ENCODE measurements around the gene OR10D3.

DNA sequence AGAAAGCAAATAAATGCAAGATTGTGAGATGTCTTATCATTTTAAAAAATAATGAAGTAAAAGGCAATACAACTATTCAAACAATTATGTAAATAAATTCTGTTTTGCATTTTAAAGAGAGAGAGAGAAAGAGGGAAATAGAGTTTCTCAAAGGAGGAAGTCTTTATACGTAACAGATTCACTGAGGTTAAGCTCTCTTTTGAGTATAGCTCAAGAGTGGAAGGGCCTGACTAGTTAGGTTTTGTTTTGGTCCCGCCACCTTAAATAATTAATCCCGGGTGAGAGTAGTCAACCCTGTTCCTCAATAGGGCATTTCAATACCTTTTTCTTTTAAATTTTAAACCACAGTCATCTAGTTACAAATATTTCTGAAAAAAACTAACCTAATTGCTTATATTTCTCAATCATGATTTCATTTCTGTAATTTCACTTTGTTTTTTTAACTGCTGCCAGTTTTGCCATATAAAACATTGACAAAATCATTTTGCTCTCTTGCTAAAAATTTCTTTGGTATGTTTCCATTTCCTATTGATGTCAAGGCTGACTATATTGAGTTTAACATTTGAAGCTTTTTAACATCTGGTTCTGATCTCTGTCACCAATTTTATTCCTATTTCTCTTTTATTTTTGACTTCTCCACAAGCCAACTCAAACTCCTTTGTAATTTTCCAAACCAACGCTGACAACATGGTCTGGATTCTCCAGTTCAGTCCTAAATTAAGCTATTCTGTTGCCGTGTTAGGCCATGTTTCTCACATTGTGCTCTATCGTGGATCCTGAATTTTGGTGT is 10.3 kb downstream of the OR10D3 start:
- TF ChIP-seq YY1 (IDR thresholded peaks at IDR 0.05): no peak
- no peak for TF ChIP-seq CTCF (IDR thresholded peaks at IDR 0.05; ENCODE audit: low read depth, low read length, missing input control)
- no peak for TF ChIP-seq SP1 (IDR thresholded peaks at IDR 0.05)
- TF ChIP-seq, protein P1, sequence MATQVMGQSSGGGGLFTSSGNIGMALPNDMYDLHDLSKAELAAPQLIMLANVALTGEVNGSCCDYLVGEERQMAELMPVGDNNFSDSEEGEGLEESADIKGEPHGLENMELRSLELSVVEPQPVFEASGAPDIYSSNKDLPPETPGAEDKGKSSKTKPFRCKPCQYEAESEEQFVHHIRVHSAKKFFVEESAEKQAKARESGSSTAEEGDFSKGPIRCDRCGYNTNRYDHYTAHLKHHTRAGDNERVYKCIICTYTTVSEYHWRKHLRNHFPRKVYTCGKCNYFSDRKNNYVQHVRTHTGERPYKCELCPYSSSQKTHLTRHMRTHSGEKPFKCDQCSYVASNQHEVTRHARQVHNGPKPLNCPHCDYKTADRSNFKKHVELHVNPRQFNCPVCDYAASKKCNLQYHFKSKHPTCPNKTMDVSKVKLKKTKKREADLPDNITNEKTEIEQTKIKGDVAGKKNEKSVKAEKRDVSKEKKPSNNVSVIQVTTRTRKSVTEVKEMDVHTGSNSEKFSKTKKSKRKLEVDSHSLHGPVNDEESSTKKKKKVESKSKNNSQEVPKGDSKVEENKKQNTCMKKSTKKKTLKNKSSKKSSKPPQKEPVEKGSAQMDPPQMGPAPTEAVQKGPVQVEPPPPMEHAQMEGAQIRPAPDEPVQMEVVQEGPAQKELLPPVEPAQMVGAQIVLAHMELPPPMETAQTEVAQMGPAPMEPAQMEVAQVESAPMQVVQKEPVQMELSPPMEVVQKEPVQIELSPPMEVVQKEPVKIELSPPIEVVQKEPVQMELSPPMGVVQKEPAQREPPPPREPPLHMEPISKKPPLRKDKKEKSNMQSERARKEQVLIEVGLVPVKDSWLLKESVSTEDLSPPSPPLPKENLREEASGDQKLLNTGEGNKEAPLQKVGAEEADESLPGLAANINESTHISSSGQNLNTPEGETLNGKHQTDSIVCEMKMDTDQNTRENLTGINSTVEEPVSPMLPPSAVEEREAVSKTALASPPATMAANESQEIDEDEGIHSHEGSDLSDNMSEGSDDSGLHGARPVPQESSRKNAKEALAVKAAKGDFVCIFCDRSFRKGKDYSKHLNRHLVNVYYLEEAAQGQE (IDR thresholded peaks at IDR 0.05): no peak
- TF ChIP-seq HNF4G (IDR thresholded peaks at IDR 0.05): no peak
- TF ChIP-seq RAD21 (IDR thresholded peaks at IDR 0.05): no peak
- TF ChIP-seq MAX (IDR thresholded peaks at IDR 0.05): no peak
- TF ChIP-seq RXRA (IDR thresholded peaks at IDR 0.05): no peak
- TF ChIP-seq, protein P2, sequence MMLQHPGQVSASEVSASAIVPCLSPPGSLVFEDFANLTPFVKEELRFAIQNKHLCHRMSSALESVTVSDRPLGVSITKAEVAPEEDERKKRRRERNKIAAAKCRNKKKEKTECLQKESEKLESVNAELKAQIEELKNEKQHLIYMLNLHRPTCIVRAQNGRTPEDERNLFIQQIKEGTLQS (IDR thresholded peaks at IDR 0.05): no peak
- no peak for TF ChIP-seq JUND (IDR thresholded peaks at IDR 0.05)
- TF ChIP-seq FOXA2 (IDR thresholded peaks at IDR 0.05): no peak
- no peak for TF ChIP-seq FOXA1 (IDR thresholded peaks at IDR 0.05)

Measured in liver (tissue), 3 donors.